ENCODE data around the gene MGAT5. TPM values are rescaled to one million over a fixed set of nuclear protein-coding genes. Genes with fewer than 3 reads are reported as not detected.

Gene MGAT5
- total RNA-seq, 4 donors from 2014 or later: 47.4 to 56.4 (median 50.3) TPM

DNA sequence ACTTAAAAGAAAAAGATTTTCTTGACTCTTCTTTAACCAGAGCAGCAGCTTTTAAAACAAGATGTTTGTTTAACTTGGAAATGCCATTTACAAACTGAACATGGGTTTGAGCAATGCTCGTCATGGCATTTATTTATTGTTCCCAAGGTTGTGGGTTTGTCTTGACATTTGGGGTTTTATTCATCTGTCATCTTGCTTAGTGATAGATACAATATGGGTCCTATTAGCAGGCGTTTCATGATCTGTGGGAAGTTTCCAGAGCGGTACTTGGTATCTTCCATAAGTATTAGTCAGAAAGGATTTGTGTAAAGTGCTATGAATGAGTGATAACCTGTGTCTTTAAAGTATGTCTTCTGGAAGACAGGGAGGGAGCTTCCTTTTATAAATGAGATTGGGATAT, 29.9 kb upstream of the MGAT5 start:
- H3K36me3 ChIP-seq: no peaks in the 10 kb centered on the region
- DNase-seq (ENCODE audit: extremely low spot score): no peak
- peaks cover 16 to 21% (median 19%) of the 10 kb centered on the region in 4 donors for H3K4me1 ChIP-seq
- 87% methylated on average over 3 of the region's 3 CpGs for WGBS
- TF ChIP-seq POLR2A (IDR thresholded peaks at IDR 0.05; ENCODE audit: low read depth) (no peak), EP300 (IDR thresholded peaks at IDR 0.05) (no peak), POLR2AphosphoS5 (IDR thresholded peaks at IDR 0.05) (no peak)
- TF ChIP-seq, protein P1, sequence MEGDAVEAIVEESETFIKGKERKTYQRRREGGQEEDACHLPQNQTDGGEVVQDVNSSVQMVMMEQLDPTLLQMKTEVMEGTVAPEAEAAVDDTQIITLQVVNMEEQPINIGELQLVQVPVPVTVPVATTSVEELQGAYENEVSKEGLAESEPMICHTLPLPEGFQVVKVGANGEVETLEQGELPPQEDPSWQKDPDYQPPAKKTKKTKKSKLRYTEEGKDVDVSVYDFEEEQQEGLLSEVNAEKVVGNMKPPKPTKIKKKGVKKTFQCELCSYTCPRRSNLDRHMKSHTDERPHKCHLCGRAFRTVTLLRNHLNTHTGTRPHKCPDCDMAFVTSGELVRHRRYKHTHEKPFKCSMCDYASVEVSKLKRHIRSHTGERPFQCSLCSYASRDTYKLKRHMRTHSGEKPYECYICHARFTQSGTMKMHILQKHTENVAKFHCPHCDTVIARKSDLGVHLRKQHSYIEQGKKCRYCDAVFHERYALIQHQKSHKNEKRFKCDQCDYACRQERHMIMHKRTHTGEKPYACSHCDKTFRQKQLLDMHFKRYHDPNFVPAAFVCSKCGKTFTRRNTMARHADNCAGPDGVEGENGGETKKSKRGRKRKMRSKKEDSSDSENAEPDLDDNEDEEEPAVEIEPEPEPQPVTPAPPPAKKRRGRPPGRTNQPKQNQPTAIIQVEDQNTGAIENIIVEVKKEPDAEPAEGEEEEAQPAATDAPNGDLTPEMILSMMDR (IDR thresholded peaks at IDR 0.05): no peak
- peaks cover 0 to 8% (median 3%) of the 10 kb centered on the region in 4 donors for H3K9me3 ChIP-seq
- no peak overlapping the region for H3K27ac ChIP-seq (replicated peaks in 1 of 4)
- no peaks in the 10 kb centered on the region for H3K27me3 ChIP-seq
- H3K4me3 ChIP-seq: no peak overlapping the region
- intact Hi-C loops (cut with DNase I): no loop called here

DNA sequence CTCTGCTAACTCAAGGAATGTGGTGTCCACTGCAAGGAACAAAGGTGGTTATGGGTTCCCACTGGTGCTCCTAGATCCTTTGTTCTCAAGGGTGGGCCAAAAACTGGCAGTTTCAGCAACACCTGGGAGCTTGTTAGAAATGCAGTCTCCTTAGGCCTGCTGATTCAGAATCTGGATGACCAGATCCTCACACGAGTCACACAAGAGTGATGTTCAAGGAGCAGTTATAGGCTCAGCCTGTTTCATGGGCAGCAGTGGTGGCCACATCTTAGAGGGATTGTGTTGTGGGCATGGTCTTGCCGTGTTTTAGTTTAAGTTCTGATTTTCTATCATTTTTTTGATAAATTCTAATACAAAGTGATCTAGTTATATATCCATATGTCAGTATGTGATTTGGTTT, 28.7 kb upstream of the MGAT5 start:
- Histone ChIP-seq H3K4me1 (peaks cover 4 to 9% (median 8%) of the 10 kb centered on the region in 4 donors), H3K27me3 (no peaks in the 10 kb centered on the region), H3K4me3 (no peak overlapping the region), H3K27ac (replicated peaks in 1 of 4) (no peak overlapping the region), H3K9me3 (peaks cover 0 to 8% (median 3%) of the 10 kb centered on the region in 4 donors), H3K36me3 (no peaks in the 10 kb centered on the region)
- TF ChIP-seq, protein P1 (IDR thresholded peaks at IDR 0.05): no peak
- no peak for TF ChIP-seq EP300 (IDR thresholded peaks at IDR 0.05)
- TF ChIP-seq POLR2A (IDR thresholded peaks at IDR 0.05; ENCODE audit: low read depth): no peak
- TF ChIP-seq POLR2AphosphoS5 (IDR thresholded peaks at IDR 0.05): no peak
- intact Hi-C loops (cut with DNase I): no loop called here
- no peak for DNase-seq (ENCODE audit: extremely low spot score)
- WGBS: 100% methylated on average over 2 of the region's 2 CpGs

DNA sequence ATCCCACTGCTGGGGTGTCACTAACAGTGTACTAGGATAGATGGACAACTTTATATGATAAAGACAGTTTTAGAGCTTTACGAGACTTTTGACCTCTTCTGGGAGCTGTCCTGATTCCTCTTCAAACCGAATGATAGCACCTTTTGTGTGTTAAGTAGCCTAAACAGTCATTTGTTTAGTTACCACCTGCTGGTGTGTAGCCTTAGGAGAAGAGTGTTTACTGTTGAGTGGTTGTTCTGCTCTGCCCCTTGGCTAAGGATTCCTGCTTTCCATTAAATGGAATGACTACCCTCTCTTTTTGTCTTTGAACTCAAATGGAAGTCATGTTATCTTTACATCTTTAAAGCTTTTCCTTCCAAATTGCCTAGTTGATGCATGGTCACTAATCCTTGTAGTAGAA, 28.0 kb upstream of the MGAT5 start:
- Histone ChIP-seq H3K36me3 (no peaks in the 10 kb centered on the region), H3K27ac (replicated peaks in 1 of 4) (no peak overlapping the region), H3K4me3 (no peak overlapping the region), H3K4me1 (peaks cover 0 to 6% (median 1%) of the 10 kb centered on the region in 4 donors), H3K27me3 (no peaks in the 10 kb centered on the region), H3K9me3 (peaks cover 0 to 8% (median 3%) of the 10 kb centered on the region in 4 donors)
- no peak for DNase-seq (ENCODE audit: extremely low spot score)
- intact Hi-C loops (cut with DNase I): no loop called here
- WGBS: 68% methylated on average over 2 of the region's 2 CpGs
- TF ChIP-seq, protein P1 (IDR thresholded peaks at IDR 0.05): no peak
- TF ChIP-seq POLR2A (IDR thresholded peaks at IDR 0.05; ENCODE audit: low read depth) (no peak), EP300 (IDR thresholded peaks at IDR 0.05) (no peak), POLR2AphosphoS5 (IDR thresholded peaks at IDR 0.05) (no peak)

DNA sequence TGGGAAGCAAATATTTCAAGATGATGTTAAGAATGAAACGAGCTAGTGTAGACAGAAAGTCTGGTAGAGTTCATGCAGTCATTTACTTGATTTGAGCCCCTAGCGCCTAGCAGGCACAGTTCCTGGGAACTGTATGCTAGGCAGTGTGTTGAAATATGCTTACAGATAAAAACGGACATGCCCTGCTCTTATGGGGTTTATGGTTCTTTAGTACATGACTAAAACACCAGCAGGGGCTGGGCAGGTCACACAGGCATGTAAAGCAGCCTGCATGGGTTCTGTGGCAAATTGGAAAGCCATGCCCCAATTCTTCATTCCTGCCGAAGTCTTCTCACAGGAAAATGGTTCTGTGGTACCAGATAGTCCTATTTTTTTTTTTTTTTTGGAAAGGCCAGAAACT, 27.3 kb upstream of the MGAT5 start:
- Histone ChIP-seq H3K4me1 (no peaks in the 10 kb centered on the region), H3K36me3 (no peaks in the 10 kb centered on the region), H3K27me3 (no peaks in the 10 kb centered on the region), H3K4me3 (no peak overlapping the region), H3K27ac (replicated peaks in 1 of 4) (no peak overlapping the region), H3K9me3 (peaks cover 0 to 8% (median 3%) of the 10 kb centered on the region in 4 donors)
- intact Hi-C loops (cut with DNase I): no loop called here
- DNase-seq (ENCODE audit: extremely low spot score): no peak
- 77% methylated on average over 4 of the region's 4 CpGs for WGBS
- TF ChIP-seq POLR2A (IDR thresholded peaks at IDR 0.05; ENCODE audit: low read depth): no peak
- TF ChIP-seq POLR2AphosphoS5 (IDR thresholded peaks at IDR 0.05): no peak
- TF ChIP-seq, protein P1 (IDR thresholded peaks at IDR 0.05): no peak
- TF ChIP-seq EP300 (IDR thresholded peaks at IDR 0.05): no peak

DNA sequence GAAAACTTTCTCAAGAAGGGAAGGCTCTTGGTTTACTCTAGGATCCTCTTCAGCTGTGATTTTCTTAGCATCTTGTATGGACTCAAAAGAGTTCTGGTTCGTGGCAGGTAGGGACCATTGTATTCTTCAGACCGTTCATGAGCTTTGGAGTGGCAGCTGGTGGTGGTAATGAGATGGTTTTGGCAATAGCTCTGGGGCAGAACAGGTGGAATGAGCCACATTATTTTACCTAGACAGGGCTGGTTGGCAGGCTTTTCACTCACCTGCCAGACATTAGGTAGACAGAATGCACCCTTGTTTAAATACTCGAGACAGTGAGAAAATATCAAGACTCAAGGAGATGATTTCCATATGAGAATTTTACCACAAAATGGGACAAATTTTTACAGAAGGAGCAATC, 26.2 kb upstream of the MGAT5 start:
- H3K27me3 ChIP-seq: no peaks in the 10 kb centered on the region
- intact Hi-C loops (cut with DNase I): no loop called here
- WGBS: 98% methylated on average over 2 of the region's 3 CpGs

More for the DNA sequence above, 26.2 kb upstream of the MGAT5 start:
- H3K4me3 ChIP-seq: no peak overlapping the region
- no peak overlapping the region for H3K27ac ChIP-seq (replicated peaks in 1 of 4)
- no peak for DNase-seq (ENCODE audit: extremely low spot score)
- H3K4me1 ChIP-seq: peaks cover 0 to 6% (median 0%) of the 10 kb centered on the region in 4 donors
- peaks cover 0 to 8% (median 3%) of the 10 kb centered on the region in 4 donors for H3K9me3 ChIP-seq
- TF ChIP-seq EP300 (IDR thresholded peaks at IDR 0.05) (no peak), POLR2AphosphoS5 (IDR thresholded peaks at IDR 0.05) (no peak), POLR2A (IDR thresholded peaks at IDR 0.05; ENCODE audit: low read depth) (no peak)
- no peaks in the 10 kb centered on the region for H3K36me3 ChIP-seq
